NCI-H2171 (cell line): ENCODE measurements around the gene TNFAIP2.
"Not testable (repeated sequence)": the region's sequence is repeated elsewhere in the genome, so short reads cannot be mapped to it uniquely, and the experiment has no call there.

Experiments
- DNase-seq: peaks from one replicate; lab custom pipeline; 2025; lab: John Stamatoyannopoulos, UW

The TNFAIP2 gene

DNA sequence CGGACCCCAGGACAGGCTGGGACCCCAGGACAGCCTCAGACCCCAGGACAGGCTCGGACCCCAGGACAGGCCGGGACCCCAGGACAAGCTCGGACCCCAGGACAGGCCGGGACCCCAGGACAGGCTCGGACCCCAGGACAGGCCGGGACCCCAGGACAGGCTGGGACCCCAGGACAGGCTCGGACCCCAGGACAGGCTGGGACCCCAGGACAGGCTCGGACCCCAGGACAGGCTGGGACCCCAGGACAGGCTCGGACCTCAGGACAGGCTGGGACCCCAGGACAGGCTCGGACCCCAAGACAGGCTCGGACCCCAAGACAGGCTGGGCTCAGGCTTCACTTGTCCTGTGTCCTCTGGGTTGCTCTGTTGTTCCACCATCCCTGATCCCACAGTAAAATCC, 32.2 kb downstream of the TNFAIP2 start:
- not testable (repeated sequence) for DNase-seq

DNA sequence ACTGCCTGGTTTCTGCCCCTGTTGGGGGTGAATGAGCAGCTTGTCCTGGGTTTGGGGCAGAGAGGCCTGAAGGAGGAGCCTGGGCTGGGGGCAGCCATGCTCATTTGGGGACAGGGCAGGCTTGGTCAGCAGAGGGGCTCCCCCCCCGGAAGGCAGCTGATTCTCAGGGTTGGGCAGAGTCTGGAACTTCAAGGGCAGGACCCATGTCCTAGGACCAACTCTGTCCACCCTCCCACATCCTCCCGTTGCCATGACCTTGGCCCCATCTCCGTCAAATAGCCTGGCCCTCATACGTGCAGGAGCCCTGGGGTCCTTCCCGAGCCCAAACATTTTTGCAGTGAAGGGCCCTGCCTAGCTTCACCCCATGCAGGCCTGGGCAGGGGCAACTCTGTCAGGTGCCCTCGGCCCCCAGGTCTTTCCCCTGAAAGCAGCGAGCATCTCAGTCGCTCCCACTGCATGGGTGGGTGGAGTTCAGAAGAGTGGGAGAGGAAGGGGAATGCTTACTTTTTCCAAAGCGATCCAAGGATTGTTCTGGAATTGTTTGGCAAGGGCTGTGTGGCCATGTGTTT, 32.6 kb downstream of the TNFAIP2 start:
- no peak for DNase-seq

DNA sequence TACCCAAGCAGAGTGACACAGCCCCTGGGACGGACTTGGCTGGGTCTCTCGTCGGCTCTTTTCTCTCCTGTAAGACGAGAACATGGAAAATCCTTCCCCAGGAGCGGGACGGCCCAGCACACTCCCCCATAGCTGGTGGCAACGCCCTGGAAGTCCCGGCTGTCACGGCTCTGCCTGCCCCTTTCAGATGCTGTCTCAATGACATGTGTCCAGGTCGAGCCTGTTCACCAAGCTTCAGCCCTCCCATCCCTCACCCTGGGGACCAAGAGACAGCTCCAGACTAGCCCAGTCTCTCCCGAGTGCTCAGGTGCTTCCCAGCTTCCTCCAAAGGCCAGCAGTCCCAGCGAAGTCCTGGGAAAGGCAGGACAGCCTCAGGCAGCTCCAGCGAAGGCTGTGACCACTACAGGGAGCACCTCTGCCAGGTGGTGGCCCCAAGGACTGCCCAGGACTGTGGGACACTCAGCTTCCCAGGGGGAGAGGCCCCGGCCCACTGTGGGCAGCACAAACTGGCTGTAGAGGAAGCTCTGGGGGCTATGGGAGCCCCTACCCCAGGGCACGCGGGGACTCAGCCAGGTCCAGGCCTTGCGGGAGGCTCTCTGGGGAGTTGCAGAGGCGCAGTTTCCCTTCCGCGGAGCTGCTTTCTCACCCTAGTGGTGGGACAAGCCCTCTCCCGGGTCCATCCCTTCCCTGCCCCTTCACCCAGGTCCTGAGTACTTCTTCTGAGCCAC, 33.6 kb downstream of the TNFAIP2 start:
- no peak for DNase-seq

DNA sequence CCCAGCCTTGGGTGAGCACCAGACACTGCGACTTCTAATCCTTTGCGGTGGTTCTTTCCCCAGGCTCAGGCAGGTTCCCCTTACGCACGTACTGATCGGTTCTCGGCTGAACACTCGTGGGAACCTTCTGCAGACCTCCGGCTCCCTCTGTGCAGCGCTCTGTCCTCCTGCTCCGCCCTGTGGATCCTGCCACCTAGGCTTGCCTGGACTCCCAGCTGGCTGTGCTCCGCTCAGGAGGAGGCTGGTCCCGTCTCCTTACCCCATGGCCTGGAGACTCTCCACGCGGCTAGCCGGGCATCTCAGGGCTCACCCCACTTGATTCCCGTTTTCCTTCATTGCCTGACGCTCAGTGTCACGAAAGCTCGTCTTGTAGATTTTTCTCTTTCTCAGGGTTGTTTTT, 34.7 kb downstream of the TNFAIP2 start:
- DNase-seq: no peak

DNA sequence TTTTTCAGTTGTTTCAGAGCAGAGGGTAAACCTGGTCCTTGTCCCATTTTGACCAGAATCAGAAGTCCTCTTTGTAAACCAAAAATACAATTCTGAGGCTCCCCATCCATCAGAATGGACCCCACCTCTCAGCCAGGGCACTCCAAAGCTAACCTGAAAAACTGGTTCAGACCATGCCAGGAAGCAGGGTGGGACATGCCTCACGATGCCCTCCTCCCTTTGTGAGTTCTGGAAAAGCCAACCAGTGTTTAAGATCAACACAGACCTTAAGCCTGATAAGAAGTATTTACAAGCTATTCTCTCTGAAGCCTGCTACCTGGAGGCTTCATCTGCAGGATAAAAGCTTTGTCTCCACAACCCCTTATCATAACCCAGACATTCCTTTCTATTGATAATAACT, 35.4 kb downstream of the TNFAIP2 start:
- no peak for DNase-seq

DNA sequence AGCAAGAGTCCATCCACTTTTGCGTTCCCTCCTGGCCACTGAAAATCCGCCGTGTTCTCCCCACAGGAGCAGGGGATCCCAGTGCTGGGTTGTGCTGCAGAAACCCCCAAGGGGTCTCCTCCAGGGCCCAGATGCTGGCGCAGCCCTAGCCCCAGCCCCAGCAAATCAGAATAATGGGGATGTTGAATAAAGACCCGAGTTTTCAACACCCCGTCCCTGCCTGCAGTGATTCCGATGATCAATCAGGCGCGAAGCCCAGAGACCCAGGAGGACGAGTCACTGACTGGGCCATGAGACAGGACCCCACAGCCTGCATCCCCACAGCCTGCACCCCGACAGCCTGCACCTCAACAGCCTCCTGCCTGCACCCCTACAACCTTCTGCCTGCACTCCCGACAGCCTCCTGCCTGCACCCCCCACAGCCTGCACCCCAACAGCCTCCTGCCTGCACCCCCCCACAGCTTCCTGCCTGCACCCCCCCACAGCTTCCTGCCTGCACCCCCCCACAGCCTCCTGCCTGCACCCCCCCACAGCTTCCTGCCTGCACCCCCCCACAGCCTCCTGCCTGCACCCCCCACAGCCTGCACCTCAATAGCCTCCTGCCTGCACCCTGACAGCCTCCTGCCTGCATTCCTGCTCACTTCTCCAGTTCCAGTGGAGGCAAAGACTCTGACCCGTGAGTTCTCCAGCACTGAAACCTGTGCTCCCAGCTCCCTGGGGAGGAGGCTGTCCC, 37.2 kb downstream of the TNFAIP2 start:
- no peak for DNase-seq

DNA sequence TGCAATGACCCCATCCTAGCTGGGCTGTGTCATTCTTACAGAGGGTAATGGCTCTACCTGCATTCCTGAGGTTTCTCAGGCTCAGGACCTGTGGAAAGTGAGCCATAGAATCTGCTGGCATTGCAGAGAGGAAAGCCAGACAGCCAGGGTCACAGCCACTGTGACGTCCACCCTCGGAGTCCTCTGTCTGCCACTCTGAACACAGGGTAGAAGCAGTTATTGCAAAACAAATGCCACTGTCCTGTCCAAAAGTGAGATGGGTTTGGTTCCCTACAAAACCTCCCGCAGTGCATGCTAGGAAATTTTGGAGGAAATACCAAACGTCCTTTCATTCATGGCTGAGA, 37.8 kb downstream of the TNFAIP2 start:
- DNase-seq: no peak

DNA sequence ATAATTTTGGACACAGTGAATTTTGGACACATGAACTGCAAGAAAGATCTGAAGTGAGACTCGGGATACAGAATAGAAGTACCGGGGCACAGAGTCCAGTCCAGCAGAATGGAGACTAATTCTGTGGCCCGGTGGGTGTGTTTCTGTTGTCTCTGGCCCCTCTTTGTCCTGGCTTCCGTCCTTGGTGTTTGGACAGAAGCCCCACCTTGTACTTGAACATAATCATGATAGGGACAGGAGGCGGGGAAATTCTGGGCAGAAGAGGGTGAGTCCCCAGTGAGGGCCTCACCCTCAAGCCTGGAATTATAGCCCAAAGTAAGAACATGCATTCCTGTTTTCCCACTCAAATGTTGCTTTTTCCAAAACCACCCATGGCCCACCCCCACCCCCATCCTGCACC, 39.9 kb downstream of the TNFAIP2 start:
- no peak for DNase-seq

DNA sequence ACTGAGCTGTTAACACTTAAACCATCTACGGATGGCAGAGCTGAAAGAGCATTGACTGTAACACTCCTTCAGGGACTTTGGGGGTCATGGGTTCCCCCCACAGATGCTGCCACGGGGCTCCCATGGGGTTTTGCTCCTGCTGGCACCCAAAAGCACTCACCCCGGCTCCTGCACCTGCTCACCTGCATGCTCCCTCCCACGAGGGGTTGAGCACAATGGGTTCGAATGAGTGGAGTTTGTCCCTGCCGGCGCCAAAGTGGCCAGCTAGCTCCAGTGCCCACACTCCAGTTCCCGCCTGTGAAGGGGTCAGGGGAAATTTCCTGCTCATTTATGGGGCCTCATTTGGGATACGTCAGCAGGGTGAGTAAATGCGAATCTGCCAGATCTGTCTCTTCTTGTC, 40.7 kb downstream of the TNFAIP2 start:
- no peak for DNase-seq

DNA sequence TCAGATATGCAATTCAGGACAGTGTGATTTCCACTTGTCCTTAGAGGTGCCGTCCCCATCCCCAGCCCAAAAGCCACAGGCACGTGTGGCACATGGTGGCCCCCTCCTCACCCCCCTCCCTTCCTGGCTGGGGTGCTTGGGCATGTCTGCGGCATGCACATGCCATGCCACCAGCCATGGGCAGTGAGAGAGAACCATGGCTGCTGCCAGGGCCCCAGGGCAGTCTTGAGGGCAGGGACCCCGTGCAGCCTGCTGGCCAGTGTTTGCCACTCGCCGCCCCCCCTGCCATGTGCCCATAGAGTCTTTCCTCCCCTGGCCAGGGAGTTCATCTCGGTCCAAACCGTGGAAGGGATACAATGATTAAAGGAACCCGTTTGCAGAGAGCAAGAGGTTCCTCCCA, 41.5 kb downstream of the TNFAIP2 start:
- no peak for DNase-seq

DNA sequence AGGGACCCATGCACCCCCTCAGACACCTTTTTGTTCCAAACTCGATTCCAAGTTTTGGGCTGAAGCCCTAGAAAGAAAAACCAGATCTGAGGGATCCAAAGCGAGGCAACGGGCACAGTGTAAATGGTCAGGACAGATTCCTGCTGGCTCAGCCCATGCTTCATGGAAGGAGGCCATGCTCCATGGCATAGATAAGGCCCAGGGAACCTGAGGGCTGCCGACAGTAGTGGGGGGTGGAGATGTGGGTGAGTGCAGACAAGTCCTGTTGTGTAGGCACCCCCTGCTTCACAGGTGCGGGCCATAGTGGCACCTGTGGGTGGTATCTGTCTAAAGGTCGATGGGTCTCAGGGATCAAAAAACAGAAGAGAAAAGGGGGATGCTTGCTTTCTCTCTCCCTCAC, 42.1 kb downstream of the TNFAIP2 start:
- DNase-seq: no peak

DNA sequence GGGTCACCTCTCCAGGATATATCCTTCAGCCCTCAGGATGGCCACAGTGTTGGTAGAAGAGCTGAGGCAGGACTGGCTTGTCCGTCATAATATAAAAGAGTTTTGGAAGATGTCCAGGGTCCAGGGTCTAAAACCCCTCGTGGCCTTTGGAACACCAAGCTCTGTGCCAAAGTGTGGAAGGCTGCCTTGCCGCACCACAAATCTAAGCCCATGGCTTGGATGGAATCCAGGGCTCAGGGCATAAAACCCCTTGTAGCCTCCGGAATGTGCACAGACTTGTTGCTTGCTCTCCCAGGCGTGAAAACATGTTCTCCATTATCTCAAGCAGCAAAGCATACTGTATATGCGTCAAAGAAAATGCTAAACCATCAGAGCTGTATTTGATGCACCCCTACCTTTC, 46.7 kb downstream of the TNFAIP2 start:
- DNase-seq: peak; percentile 39

DNA sequence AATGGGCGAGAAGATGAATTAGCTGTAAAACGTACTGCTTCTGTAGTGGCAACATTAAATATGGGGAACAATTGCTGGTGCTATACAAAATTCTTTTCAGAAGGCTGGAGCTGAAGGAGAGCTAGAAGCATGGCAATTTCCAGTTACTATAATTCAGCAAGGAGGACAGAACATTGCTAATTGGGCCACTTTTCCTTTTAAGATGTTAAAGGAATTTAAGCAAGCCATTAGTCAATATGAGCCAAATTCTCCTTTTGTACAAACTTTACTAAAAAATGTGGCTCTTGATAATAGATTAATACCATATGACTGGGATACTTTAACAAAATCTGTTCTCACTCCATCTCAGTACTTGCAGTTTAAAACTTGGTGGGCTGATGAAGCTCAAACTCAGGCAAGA, 47.9 kb downstream of the TNFAIP2 start:
- DNase-seq: not testable (repeated sequence)

DNA sequence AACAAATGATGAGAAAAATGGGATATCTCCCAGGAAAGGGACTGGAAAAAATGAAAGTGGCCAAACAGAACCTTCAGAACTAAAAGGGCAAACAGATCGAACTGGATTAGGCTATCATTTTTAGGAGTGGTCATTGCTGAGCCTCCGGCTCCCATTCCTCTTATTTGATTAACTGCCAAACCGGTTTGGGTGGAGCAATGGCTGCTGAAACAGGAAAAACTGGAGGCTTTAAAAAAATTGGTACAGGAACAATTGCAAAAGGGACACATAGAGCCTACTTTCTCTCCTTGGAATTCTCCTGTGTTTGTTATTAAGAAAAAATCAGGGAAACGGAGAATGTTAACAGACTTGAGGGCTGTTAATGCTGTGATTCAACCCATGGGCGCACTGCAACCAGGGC, 49.7 kb downstream of the TNFAIP2 start:
- DNase-seq: no peak

DNA sequence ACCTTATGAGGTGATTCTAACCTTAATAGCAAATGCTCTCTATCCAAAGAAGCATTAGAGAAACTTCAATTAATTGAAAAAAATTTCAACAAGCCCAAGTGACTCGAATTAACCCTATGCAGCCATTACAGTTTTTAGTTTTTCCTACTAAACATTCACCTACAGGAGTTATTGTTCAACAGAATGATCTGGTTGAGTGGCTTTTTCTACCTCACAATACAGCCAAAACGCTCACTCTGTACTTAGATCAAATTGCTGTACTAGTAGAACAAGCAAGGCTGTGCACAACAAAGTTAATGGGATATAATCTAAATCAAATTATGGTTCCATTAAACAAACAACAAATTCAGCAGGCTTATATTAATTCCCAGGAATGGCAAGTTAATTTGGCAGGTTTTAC, 50.6 kb downstream of the TNFAIP2 start:
- DNase-seq: not testable (repeated sequence)

DNA sequence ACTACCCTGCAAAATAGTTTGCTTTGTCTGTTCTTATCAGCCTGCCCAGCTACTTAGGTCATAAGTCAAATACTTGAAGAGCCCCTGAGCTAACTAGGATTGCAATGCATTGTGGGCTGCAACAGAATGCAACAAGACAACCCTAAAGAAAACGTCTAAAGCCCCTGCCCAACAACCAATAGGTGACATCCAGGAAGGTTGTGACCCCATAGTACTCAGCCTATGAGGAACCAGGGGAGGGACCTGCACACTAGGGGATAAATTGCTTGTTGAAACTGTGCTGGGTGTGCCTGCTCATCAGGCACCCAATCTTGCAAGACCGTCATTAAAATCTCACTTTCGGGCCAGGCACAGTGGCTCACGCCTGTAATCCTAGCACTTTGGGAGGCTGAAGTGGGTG, 52.9 kb downstream of the TNFAIP2 start:
- DNase-seq: not testable (repeated sequence)

DNA sequence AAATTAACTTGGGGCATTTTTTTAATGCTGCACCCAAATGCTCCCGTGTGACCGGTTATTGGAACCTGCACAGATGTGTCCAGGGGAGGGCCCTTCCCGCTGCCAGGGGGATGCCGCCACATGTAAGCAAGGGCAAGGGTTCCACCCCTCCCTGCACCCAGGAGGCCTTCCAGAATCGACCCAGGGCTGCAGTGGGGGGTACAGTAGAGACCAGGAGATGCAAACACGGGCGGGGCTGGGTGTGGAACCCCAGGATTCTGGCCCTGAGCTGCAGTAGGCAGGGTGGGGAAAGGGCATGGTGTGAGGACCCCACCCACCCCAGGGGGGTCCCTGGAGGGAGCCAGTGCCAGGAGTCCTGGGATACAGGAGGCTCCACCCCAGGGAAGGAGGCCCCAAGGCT, 54.1 kb downstream of the TNFAIP2 start:
- no peak for DNase-seq

DNA sequence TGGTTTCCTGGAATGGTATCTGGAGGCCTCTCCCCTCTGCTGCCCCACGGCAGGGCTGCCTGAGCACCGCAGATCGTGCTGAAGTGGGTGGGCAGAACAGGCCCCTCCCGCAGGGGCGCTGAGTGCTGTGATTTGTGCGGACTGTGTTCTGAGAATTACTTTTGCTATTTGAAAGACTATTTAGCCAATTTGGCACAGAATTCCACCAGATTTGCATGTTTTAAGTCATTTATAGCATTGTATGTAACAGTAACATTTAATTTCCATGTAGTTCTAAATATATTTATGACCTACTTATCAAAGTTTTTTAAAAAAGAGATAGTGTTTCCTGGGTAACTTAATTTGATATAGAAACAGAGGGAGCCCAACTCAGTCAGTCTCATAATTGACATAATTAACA, 55.3 kb downstream of the TNFAIP2 start:
- no peak for DNase-seq

DNA sequence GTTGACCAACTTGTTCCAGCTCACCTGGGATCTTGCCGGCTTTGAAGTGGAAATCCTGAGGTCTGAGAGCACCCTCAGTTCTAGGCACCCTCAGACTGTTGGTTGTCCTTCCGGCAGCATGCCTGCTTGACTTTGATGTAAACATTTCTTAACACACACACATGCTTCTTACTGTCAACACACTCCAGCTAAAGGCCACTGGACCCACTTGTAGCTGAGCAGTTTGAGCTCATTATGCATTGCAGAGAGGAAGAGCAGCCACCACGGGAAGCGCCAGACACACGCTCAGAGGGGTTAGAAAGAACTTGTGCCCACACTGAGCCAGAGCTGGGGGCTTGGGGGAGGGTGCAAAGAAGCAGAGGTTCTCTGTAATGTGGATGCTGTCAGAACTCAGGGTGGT, 55.8 kb downstream of the TNFAIP2 start:
- DNase-seq: no peak

DNA sequence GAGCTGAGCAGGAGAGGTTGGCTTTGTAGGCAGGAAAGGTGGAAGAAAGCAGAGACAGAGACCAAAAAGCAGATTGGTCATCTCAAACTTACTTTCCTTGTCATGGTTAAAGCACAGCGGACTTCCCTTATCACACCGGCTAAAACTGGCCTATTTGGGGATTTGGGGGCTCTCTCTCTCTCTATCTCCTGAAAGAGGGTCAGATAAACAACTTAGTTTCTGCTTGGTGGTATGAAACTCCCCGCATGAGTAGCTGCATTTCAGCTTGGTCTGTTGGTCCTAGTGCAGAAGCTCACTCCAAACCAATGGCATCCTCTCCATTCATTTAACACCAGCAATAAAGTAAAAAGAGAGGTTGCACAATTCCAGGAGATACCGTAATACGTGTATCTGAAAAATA, 57.1 kb downstream of the TNFAIP2 start:
- DNase-seq: no peak

DNA sequence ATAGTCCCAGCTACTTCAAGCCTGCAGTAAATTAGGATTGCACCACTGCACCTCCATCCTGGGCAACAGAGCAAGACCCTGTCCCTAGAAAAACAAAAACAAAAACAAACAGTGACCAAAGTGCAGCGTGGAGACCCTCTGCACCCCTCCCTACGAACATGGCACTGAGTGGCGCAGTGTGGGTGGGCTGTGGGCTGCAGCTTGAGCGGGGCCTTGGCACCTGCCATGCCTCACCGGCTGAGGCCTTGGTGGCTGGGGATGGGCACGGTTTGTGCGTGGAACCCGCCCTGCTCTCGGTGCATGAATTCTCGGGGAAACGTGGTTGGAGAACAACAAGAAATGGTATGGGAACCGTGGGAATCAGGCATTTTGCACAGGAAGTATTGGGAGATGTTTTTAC, 60.8 kb downstream of the TNFAIP2 start:
- DNase-seq: no peak

DNA sequence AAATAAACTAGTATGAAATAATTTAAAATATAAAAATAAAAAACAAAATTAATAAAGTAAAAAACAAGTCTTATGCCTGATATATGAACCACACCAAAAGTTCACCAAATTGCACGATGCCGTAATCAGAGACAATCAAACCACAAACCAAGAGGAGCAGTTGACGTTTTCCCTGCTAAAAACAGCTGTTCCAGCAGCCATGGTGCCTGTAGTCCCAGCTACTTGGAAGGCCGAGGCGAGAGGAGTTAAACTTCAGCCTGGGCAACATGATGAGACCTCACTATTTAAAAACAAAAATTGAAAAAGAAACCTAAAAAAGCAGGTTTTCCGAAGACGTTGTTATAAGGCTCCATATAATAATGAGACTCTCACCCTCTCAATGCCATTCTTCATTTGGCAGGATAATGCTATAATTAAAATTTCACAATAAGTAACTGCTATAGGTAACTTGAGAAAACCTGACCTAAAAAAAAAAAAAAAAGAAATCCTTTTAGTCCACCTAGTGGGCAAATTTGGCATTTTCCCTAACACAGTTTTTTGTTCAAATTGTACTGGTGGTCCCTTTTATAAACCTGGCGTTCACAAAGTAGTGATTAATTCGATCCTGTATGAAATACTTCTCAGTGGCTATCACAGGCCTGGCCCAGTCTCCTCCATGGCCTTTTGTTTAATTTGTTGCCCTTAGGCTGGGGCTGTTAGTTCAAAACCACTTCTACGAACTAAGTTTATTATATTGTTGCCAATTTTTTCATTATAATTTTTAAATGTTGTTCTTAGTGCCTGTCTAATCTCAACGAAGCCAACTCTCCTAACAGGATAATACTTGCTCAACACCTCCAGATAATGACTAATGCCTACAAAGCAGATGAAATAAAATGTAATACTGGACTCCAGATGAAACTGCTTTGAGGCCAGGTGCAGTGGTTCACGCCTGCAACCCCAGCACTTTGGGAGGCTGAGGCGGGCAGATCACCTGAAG, 62.1 kb downstream of the TNFAIP2 start:
- DNase-seq: peak; percentile 61
